HG03280 (cell line): Measurements from ENCODE around the gene LMX1A.

Experiments
- ATAC-seq: cut with Tn5 transposase; IDR thresholded peaks from one replicate; pipeline ENCODE4 v1.9.1; 2021; ENCODE audit warnings: mild to moderate bottlenecking, moderate library complexity; ENCODE audit not compliant: unreplicated experiment

The LMX1A gene

GRCh38 chr1:165169028-165169427 is 187.5 kb downstream of the LMX1A start:
- ATAC-seq = no peak

- no peak for ATAC-seq
These were observed 188.0 kb downstream of the LMX1A start for GRCh38 chr1:165168467-165168866.

DNA sequence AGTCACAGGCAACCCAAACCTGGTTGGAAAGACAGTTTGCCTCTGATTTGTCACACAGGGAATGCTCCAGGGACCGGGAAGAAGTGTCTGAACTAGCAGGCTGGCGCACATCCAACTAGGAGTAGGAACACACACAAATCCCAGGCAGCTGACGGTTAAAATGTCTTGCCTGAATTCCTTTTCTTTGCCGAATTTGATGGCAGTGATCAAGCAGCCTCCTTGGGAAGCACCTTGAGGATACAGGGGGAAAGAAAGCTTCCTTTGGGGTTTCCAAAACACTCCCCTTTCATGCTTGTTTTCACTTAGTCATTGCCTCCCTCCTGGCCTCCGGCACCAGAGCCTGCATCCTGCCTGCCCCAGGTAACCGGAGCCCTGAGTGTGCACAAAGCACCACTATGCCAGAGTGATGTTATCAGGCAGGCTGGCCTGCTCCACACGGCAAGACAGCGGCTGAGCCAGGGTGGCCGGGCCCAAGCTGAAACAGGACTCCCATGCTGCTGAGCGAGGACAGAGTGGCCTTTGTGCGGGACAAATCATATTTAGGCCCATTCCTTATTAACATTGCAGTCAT is 193.8 kb downstream of the LMX1A start:
- no peak for ATAC-seq

GRCh38 chr1:165161130-165161529 is 195.4 kb downstream of the LMX1A start:
- ATAC-seq = no peak

- ATAC-seq = no peak
These were observed 203.3 kb downstream of the LMX1A start for GRCh38 chr1:165153182-165153581.

- no peak for ATAC-seq
These were observed 203.8 kb downstream of the LMX1A start for GRCh38 chr1:165152727-165153126.

GRCh38 chr1:165152109-165152508 is 204.4 kb downstream of the LMX1A start:
- no peak for ATAC-seq
